T-helper 22 cell (primary cell): ENCODE results near the gene BCAP31.

Experiments
- DNase-seq: peaks from one replicate; pipeline ENCODE4 v3.0.0-alpha.2; 2020; ENCODE audit warnings: low read depth

BCAP31 gene

GRCh38 chrX:153724252-153725038 is at the start of gene BCAP31, which contains the start of gene ABCD1:
TSS of gene BCAP31 (minus strand) at chrX:153724387. CDS start at chrX:153723244, 1,143 bp downstream.
TSS of gene ABCD1 (plus strand) at chrX:153724856. CDS start at chrX:153725267, 411 bp downstream.
- DNase-seq = peak; percentile 79

GRCh38 chrX:153773218-153773611 is 49.0 kb upstream of the BCAP31 start:
- no peak for DNase-seq

GRCh38 chrX:153772316-153773217 is 48.4 kb upstream of the BCAP31 start:
- no peak for DNase-seq

- no peak for DNase-seq
These were observed 47.5 kb upstream of the BCAP31 start for GRCh38 chrX:153771415-153772315.

GRCh38 chrX:153770601-153771414 is 46.6 kb upstream of the BCAP31 start:
- DNase-seq = no peak

GRCh38 chrX:153769865-153770600 is 45.8 kb upstream of the BCAP31 start:
- no peak for DNase-seq

- DNase-seq = no peak
These were observed 45.1 kb upstream of the BCAP31 start for GRCh38 chrX:153769158-153769864.

- DNase-seq = no peak
These were observed 44.3 kb upstream of the BCAP31 start for GRCh38 chrX:153768311-153769157.

- DNase-seq = no peak
These were observed 43.5 kb upstream of the BCAP31 start for GRCh38 chrX:153767674-153768055.

GRCh38 chrX:153766871-153767673 is 42.9 kb upstream of the BCAP31 start:
- DNase-seq = no peak

GRCh38 chrX:153766098-153766817 is 42.1 kb upstream of the BCAP31 start:
- DNase-seq = no peak

- no peak for DNase-seq
These were observed 41.2 kb upstream of the BCAP31 start for GRCh38 chrX:153765138-153766079.

GRCh38 chrX:153764786-153765137 is 40.6 kb upstream of the BCAP31 start:
- no peak for DNase-seq

- peak; percentile 43 for DNase-seq
These were observed 40.0 kb upstream of the BCAP31 start, which contains the start of gene PLXNB3 for GRCh38 chrX:153763989-153764755. TSS of gene PLXNB3 (plus strand) at chrX:153764249. CDS start at chrX:153765536, 1,287 bp downstream.

- no peak for DNase-seq
These were observed 39.2 kb upstream of the BCAP31 start for GRCh38 chrX:153763298-153763932.
